GM12865 (cell line): ENCODE data around the gene GID8.

ENCODE experiments used
- DNase-seq: peaks from one replicate; pipeline ENCODE4 v3.0.0; 2010; ENCODE audit warnings: low read depth
- H3K4me3 ChIP-seq: 2 replicates; pipeline ENCODE4 v1.5.1; 2011; ENCODE audit warnings: mild to moderate bottlenecking, low read depth, low read length, control low read depth
- CTCF ChIP-seq: IDR thresholded peaks from 2 replicates; pipeline ENCODE4 v1.5.1; 2011; ENCODE audit warnings: low read length, control low read depth, low read depth, inconsistent platforms; ENCODE audit not compliant: insufficient read depth; ENCODE audit errors: missing control alignments

GID8 gene

GRCh38 chr20:62898093-62898964 is 39.6 kb upstream of the GID8 start:
- no peak overlapping the region for H3K4me3 ChIP-seq
- no peak for TF ChIP-seq CTCF
- DNase-seq: no peak

GRCh38 chr20:62898970-62899632 is 38.8 kb upstream of the GID8 start:
- no peak for TF ChIP-seq CTCF
- peak; percentile 45 for DNase-seq
- H3K4me3 ChIP-seq: no peak overlapping the region

GRCh38 chr20:62899633-62900051 is 38.3 kb upstream of the GID8 start:
- no peak for TF ChIP-seq CTCF
- no peak for DNase-seq
- H3K4me3 ChIP-seq: no peak overlapping the region

GRCh38 chr20:62900052-62900691 is 37.8 kb upstream of the GID8 start:
- DNase-seq: peak; percentile 82
- TF ChIP-seq CTCF: peak; percentile 92
- no peak overlapping the region for H3K4me3 ChIP-seq

GRCh38 chr20:62900692-62901584 is 37.0 kb upstream of the GID8 start:
- DNase-seq: peak; percentile 31
- TF ChIP-seq CTCF: peak; percentile 22
- no peak overlapping the region for H3K4me3 ChIP-seq

GRCh38 chr20:62901891-62902290 is 36.1 kb upstream of the GID8 start:
- no peak for DNase-seq
- H3K4me3 ChIP-seq: no peak overlapping the region
- TF ChIP-seq CTCF: no peak
